RWPE2 (cell line): Measurements from ENCODE around the gene TIMP4.
A peak's percentile ranks its signal among the peaks of the same experiment; 100 is the strongest.

ENCODE experiments used
- ATAC-seq: fragments of 200-7000 bp; cut with Tn5 transposase; 3 replicates; pipeline ENCODE4 v1.9.1; 2021; ENCODE audit warnings: low read depth
- DNase-seq: peaks from one replicate; pipeline ENCODE4 v3.0.0-alpha.2; 2020; ENCODE audit warnings: low spot score
- H3K27ac ChIP-seq: fragments of 450-650 bp; 2 replicates; pipeline ENCODE4 v1.5.1; 2017; ENCODE audit warnings: mild to moderate bottlenecking; ENCODE audit not compliant: poor library complexity, severe bottlenecking
- H3K27me3 ChIP-seq: fragments of 250-450 bp; sonication (Bioruptor Pico); 2 replicates; pipeline ENCODE4 v1.5.1; 2021; ENCODE audit warnings: mild to moderate bottlenecking, moderate library complexity; ENCODE audit not compliant: insufficient read depth, poor library complexity, severe bottlenecking
- H3K36me3 ChIP-seq: fragments of 250-450 bp; sonication (Bioruptor Pico); 2 replicates; pipeline ENCODE4 v1.5.1; 2020; ENCODE audit warnings: low read depth, mild to moderate bottlenecking, moderate library complexity
- H3K4me1 ChIP-seq: fragments of 250-450 bp; sonication (Bioruptor Pico); 2 replicates; pipeline ENCODE4 v1.5.1; 2021; ENCODE audit warnings: mild to moderate bottlenecking, moderate library complexity; ENCODE audit not compliant: insufficient read depth, poor library complexity, severe bottlenecking
- H3K4me3 ChIP-seq: fragments of 250-450 bp; sonication (Bioruptor Pico); 2 replicates; pipeline ENCODE4 v1.5.1; 2021; ENCODE audit warnings: mild to moderate bottlenecking, moderate library complexity; ENCODE audit not compliant: severe bottlenecking
- H3K9me3 ChIP-seq: fragments of 250-450 bp; sonication (Bioruptor Pico); 2 replicates; pipeline ENCODE4 v1.5.1; 2021; ENCODE audit warnings: mild to moderate bottlenecking, moderate library complexity; ENCODE audit not compliant: severe bottlenecking
- TF ChIP-seq, protein P1 (sequence below): fragments of 450-650 bp; IDR thresholded peaks from one replicate; pipeline ENCODE4 v1.5.1; 2017; ENCODE audit warnings: mild to moderate bottlenecking, moderate library complexity; ENCODE audit not compliant: poor library complexity, severe bottlenecking

Gene TIMP4

DNA sequence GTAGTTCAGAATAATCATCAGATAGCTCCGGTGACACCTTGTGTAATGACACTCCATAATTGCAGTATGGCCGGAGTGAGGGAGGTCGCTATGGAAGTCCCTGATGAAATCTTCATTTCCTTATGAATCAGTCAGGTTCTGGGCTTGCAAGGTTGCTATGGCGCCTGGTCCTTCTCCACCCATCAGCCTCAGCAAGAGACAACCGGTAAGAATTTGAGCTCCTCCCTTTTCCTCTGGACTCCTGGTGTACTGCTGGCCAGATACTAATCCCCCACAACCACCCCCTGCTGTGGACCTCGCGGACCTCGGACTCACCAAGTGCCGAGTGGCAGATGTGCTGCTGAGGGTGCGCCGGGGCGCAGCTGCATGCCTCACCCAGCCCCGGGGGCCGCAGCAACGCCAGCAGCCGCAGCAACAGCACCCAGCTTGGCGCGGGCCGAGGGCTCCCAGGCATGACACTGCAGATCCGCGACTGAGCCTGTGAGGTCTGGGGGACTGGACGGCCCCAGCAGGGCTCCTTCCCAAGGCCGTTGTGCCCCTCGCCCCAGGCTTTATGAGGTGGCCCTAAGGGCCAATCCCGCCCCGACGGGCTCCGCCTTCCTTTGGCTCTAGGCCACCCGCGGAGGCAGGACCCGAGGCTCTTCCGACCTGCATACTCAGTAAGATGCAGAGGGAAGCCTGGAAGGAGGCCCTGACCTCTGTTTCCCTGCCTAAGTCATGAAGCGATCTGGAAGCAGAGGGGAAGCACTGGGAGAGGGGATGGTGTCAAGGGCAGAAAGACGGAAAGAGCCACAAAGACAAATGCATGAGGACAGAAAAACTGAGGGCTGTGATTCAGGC, at the start of gene TIMP4:
Gene TIMP4, minus strand, starts transcription at position 526 of the 840 bp plus-strand sequence. Its CDS starts 72 bp downstream, at position 454.
- no peak for DNase-seq
- H3K4me3 ChIP-seq, result no peak within 1 kb of the TSS
- H3K36me3 ChIP-seq, result no peaks in the 10 kb centered on the region
- TF ChIP-seq, protein P1, sequence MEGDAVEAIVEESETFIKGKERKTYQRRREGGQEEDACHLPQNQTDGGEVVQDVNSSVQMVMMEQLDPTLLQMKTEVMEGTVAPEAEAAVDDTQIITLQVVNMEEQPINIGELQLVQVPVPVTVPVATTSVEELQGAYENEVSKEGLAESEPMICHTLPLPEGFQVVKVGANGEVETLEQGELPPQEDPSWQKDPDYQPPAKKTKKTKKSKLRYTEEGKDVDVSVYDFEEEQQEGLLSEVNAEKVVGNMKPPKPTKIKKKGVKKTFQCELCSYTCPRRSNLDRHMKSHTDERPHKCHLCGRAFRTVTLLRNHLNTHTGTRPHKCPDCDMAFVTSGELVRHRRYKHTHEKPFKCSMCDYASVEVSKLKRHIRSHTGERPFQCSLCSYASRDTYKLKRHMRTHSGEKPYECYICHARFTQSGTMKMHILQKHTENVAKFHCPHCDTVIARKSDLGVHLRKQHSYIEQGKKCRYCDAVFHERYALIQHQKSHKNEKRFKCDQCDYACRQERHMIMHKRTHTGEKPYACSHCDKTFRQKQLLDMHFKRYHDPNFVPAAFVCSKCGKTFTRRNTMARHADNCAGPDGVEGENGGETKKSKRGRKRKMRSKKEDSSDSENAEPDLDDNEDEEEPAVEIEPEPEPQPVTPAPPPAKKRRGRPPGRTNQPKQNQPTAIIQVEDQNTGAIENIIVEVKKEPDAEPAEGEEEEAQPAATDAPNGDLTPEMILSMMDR, result no peak
- H3K27me3 ChIP-seq, result no peaks in the 10 kb centered on the region
- H3K9me3 ChIP-seq, result no peaks in the 10 kb centered on the region
- H3K4me1 ChIP-seq, result peaks cover 4% of the 10 kb centered on the region
- H3K27ac ChIP-seq, result no peak within 1 kb of the TSS
- peak; percentile 50 for ATAC-seq

DNA sequence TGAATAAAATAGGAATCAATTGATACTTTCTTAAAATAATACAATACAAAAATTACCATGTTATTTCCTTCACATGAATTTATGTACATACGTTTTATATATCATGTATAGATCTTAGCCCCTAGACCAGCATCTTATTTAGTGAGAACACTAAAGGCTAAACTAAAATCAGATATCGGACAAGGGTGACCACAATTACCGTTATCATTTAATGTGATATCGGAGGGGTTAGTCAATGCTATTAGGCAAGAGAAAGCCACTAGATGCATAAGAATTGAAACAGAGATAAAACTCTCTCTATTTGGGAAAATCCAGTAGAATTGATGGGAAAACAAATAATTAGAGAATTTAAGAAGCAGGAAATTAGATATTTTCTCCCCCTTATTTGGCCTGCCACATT, 46.5 kb upstream of the TIMP4 start:
- no peak overlapping the region for H3K4me3 ChIP-seq
- no peaks in the 10 kb centered on the region for H3K4me1 ChIP-seq
- no peaks in the 10 kb centered on the region for H3K36me3 ChIP-seq
- no peak for DNase-seq
- no peak for ATAC-seq
- TF ChIP-seq, protein P1, result no peak
- H3K27me3 ChIP-seq, result no peaks in the 10 kb centered on the region
- H3K9me3 ChIP-seq, result no peaks in the 10 kb centered on the region
- no peak overlapping the region for H3K27ac ChIP-seq

- TF ChIP-seq, protein P1, result no peak
- H3K36me3 ChIP-seq, result no peaks in the 10 kb centered on the region
- peaks cover 7% of the 10 kb centered on the region for H3K4me1 ChIP-seq
- H3K27ac ChIP-seq, result no peak overlapping the region
- DNase-seq (no peak), ATAC-seq (no peak)
- no peaks in the 10 kb centered on the region for H3K9me3 ChIP-seq
- H3K4me3 ChIP-seq, result no peak overlapping the region
- no peaks in the 10 kb centered on the region for H3K27me3 ChIP-seq
Observed at GRCh38 chr3:12201813-12202212, 43.1 kb upstream of the TIMP4 start.

GRCh38 chr3:12198301-12198700, 39.6 kb upstream of the TIMP4 start:
- no peaks in the 10 kb centered on the region for H3K9me3 ChIP-seq
- TF ChIP-seq, protein P1, result no peak
- no peak overlapping the region for H3K4me3 ChIP-seq
- H3K27ac ChIP-seq, result peak overlapping the region; percentile 27
- no peaks in the 10 kb centered on the region for H3K36me3 ChIP-seq
- no peaks in the 10 kb centered on the region for H3K27me3 ChIP-seq
- DNase-seq (no peak), ATAC-seq (no peak)
- H3K4me1 ChIP-seq, result peaks cover 33% of the 10 kb centered on the region

GRCh38 chr3:12197475-12197874, 38.8 kb upstream of the TIMP4 start:
- Histone ChIP-seq H3K9me3 (no peaks in the 10 kb centered on the region), H3K4me3 (no peak overlapping the region), H3K36me3 (no peaks in the 10 kb centered on the region), H3K4me1 (peaks cover 39% of the 10 kb centered on the region), H3K27me3 (no peaks in the 10 kb centered on the region), H3K27ac (no peak overlapping the region)
- DNase-seq (no peak), ATAC-seq (no peak)
- TF ChIP-seq, protein P1, result no peak
